ENCODE data around the gene RTP2. TPM values are rescaled to one million over a fixed set of nuclear protein-coding genes. Genes with fewer than 3 reads are reported as not detected.

The RTP2 gene, protein sequence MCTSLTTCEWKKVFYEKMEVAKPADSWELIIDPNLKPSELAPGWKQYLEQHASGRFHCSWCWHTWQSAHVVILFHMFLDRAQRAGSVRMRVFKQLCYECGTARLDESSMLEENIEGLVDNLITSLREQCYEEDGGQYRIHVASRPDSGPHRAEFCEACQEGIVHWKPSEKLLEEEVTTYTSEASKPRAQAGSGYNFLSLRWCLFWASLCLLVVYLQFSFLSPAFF
- not detected for total RNA-seq

DNA sequence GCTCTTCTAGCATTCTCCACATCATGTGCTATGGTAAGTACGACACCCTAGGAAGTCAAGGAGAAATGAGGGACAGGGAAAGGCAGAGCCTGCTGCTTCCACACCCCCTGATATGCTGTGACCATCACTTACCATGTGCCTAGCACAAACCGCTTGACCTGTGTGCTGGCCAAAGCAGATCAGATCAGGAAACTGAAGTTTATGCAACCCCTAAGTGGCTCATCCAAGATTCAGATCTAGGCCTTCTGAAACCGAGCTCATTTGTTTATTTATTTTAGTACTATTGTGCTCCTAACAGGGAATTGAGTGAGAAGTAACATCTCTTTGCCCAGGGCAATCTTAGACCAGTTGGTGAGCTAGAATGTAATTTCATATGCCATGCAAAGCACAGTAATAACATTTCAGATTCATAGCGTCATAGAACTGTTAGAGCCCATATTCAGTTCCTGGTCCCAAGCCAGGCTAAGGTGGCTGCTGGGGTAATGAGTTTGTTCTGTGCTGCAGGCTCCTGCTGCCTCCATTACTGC is at the start of gene RTP2:
RTP2 (minus strand) TSS at position 51 of the 527 bp plus-strand sequence. CDS start 429 bp downstream, outside the sequence.
- DNase-seq: no peak
- no peaks in the 10 kb centered on the region for H3K27me3 Mint-ChIP-seq (ENCODE audit: low read depth)
- H3K4me1 Mint-ChIP-seq (ENCODE audit: low read depth): no peaks in the 10 kb centered on the region
- no peaks in the 10 kb centered on the region for H3K9me3 Mint-ChIP-seq
- H3K4me3 Mint-ChIP-seq: no peak within 1 kb of the TSS
- CTCF ChIA-PET: interaction anchor here (1.8 to 7.6 kb wide), 4 partner anchors 12 to 383 kb away, joined by 8 to 33 read pairs (median 16); no protein-coding TSS in a partner anchor
- intact Hi-C loops (cut with micrococcal nuclease): no loop called here
- H3K36me3 Mint-ChIP-seq (ENCODE audit: low read depth): no peaks in the 10 kb centered on the region
- H3K27ac Mint-ChIP-seq: no peak within 1 kb of the TSS

DNA sequence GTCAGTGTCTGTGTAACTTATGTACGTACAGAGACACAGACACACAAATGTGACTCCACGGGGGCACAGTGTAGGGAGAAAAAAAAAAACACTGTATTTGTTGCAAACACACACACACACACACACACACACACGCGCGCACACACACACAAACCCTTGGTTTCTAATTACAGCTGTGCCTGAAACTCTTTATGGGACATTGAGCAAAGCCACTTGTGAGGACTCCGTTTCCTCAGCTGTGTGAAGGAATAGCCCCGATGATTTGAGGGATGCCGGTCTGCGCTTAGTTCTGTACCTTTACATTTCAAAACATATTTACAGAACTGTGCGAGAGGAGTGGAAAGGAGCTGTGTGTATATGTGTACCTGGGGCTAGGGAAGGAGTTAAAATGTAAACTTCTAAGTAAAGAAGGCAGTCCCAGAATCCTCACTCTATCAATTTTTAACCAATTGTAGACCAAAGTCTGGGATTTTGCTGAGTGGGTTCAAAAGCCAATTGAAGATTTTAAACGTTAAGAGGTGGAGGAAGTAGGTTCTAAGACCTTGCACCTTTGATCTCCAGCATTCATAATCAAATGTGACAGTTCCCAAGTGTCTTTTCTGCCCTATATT is 48.3 kb upstream of the RTP2 start:
- DNase-seq: peak; percentile 22
- Mint-ChIP-seq H3K27ac (no peak overlapping the region), H3K27me3 (ENCODE audit: low read depth) (no peaks in the 10 kb centered on the region), H3K4me3 (no peak overlapping the region), H3K4me1 (ENCODE audit: low read depth) (peaks cover 47% of the 10 kb centered on the region), H3K9me3 (no peaks in the 10 kb centered on the region), H3K36me3 (ENCODE audit: low read depth) (no peaks in the 10 kb centered on the region)
- intact Hi-C loops (cut with micrococcal nuclease): no loop called here
- CTCF ChIA-PET: interaction anchor here (0.6 to 4.4 kb wide), 5 partner anchors 12 to 899 kb away, joined by 3 to 39 read pairs (median 4); no protein-coding TSS in a partner anchor

DNA sequence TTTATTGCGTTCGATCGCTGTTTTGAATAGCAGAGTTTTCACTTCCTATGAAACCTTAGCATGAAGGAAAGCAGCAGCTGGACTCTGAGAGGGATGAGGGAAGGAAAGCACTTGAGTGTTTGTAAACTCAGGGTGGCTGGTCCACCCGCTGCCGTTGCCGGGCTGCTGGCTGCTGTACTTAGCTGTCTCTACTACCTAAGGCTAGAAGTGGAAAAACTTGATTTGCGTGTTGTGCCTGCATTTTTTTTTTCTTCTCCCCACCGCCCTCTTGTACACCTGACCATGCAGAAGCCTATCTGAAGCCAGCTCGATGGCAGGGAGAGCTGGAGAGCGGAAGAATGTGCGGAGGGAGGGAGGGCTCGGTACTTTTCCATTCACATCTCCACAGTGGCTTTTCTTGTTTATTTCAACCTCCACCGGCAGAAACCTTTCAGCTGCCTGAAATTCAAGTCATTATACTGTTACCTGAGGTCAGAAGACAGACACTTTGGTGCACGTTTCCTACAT is 47.7 kb upstream of the RTP2 start:
- H3K27me3 Mint-ChIP-seq (ENCODE audit: low read depth): no peaks in the 10 kb centered on the region
- no peaks in the 10 kb centered on the region for H3K9me3 Mint-ChIP-seq
- CTCF ChIA-PET: interaction anchor here (0.5 to 5.3 kb wide), 9 partner anchors 11 to 1203 kb away, joined by 3 to 40 read pairs (median 3); no protein-coding TSS in a partner anchor
- intact Hi-C loops (cut with micrococcal nuclease): no loop called here
- peaks cover 47% of the 10 kb centered on the region for H3K4me1 Mint-ChIP-seq (ENCODE audit: low read depth)
- H3K4me3 Mint-ChIP-seq: no peak overlapping the region
- H3K36me3 Mint-ChIP-seq (ENCODE audit: low read depth): no peaks in the 10 kb centered on the region
- no peak overlapping the region for H3K27ac Mint-ChIP-seq
- no peak for DNase-seq

DNA sequence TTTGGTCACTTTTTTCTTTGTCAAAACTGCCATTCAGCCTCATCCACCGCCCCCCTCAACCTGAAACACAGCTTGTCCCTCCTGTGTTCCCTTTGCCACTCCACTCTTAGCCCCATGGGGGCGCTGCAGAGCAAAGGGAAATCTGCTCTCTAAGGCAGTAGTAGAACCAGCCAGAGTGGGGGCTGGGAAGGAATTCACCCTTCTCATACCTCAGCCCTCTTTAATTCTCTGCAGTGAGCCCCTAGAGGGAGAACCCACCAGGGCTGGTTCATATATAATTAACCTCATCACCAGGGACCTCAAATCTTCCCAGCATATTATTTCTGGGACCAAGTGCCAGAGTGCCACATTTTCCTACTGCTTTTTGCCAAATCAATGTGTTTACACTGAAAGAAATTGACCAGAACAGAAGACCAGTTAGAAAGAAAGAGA is 45.7 kb upstream of the RTP2 start:
- Mint-ChIP-seq H3K9me3 (no peaks in the 10 kb centered on the region), H3K27ac (peak overlapping the region; percentile 97), H3K4me1 (ENCODE audit: low read depth) (peaks cover 47% of the 10 kb centered on the region), H3K4me3 (no peak overlapping the region), H3K27me3 (ENCODE audit: low read depth) (no peaks in the 10 kb centered on the region), H3K36me3 (ENCODE audit: low read depth) (peaks cover 14% of the 10 kb centered on the region)
- CTCF ChIA-PET: interaction anchor here (0.6 to 5.3 kb wide), 21 partner anchors 9 to 575 kb away, joined by 3 to 40 read pairs (median 4); no protein-coding TSS in a partner anchor
- DNase-seq: peak; percentile 97
- intact Hi-C loops (cut with micrococcal nuclease): loop anchor here (1.0 to 10.0 kb wide), 7 partner anchors 8 to 1813 kb away; partner anchors contain the start of gene TRA2B

DNA sequence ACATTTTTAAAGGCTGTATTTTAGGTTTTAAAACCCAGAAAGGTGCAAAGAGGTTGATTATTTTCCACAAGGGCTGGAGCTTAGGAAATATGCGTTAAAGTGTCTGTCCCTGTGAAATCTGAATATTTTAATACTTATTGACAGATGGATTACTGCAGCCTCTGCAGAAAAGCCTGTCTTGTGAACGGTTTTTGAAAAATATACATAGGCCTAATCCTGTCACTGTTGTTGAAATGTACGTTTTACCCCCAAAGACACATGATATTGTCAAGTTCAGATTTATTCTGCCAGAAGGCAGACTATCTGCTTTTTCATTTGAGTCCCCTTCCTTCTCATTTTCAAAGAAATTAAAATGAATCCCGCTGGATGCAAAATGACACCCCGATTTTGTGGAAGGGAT is 45.1 kb upstream of the RTP2 start:
- no peaks in the 10 kb centered on the region for H3K27me3 Mint-ChIP-seq (ENCODE audit: low read depth)
- H3K36me3 Mint-ChIP-seq (ENCODE audit: low read depth): peaks cover 15% of the 10 kb centered on the region
- CTCF ChIA-PET: interaction anchor here (0.6 to 5.3 kb wide), 23 partner anchors 9 to 1207 kb away, joined by 3 to 40 read pairs (median 5); no protein-coding TSS in a partner anchor
- DNase-seq: no peak
- H3K4me3 Mint-ChIP-seq: peak overlapping the region; percentile 86
- H3K27ac Mint-ChIP-seq: peak overlapping the region; percentile 97
- no peaks in the 10 kb centered on the region for H3K9me3 Mint-ChIP-seq
- H3K4me1 Mint-ChIP-seq (ENCODE audit: low read depth): peaks cover 47% of the 10 kb centered on the region
- intact Hi-C loops (cut with micrococcal nuclease): loop anchor here (1.0 to 10.0 kb wide), 5 partner anchors 23 to 1813 kb away; partner anchors contain the start of gene TRA2B

DNA sequence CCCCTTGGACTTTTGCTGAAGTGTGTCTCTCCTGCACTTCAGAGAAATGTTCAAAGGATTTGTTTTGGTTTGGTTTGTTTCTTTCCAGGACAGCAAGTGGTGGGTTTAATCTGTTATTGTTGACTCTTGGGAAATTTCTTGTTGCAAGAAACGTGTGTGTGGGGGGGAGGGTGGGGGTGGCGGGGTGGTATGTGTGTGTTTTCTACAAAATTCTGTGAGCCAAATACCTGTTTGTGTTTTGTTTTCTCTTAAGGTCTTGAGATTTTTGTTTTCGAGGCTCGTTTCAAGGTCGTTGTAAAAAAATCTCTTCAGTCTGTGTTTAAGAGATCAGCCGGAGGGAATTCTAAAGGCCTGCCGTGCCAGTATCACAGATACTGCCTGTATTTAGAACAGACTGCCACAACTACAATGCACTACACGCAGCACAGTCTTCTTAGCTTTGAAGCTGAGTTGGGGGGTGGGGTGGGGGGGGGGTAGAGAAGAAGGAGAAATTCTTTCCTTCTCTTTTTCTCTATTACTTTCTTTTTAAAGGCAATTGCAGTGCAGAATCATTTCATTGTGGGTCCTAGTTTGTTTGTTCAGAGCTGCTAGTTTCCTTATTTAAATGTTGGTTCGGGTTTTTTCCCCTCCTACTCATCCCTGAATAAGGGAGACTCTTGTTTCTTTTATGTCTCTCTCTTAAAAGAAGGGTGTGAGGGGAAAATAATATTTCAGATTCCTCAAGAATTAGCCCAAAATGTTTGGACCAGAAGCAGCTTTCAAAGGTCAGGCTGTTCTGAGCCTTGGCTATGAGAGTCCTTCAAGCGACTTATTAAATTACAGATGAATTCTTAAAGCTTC is 44.3 kb upstream of the RTP2 start:
- Mint-ChIP-seq H3K4me1 (ENCODE audit: low read depth) (peaks cover 53% of the 10 kb centered on the region), H3K9me3 (no peaks in the 10 kb centered on the region), H3K27ac (peak overlapping the region; percentile 97), H3K36me3 (ENCODE audit: low read depth) (peaks cover 20% of the 10 kb centered on the region), H3K4me3 (peak overlapping the region; percentile 86), H3K27me3 (ENCODE audit: low read depth) (no peaks in the 10 kb centered on the region)
- intact Hi-C loops (cut with micrococcal nuclease): loop anchor here (1.0 to 10.0 kb wide), 6 partner anchors 24 to 1812 kb away; partner anchors contain the start of gene TRA2B
- peak; percentile 39 for DNase-seq
- CTCF ChIA-PET: interaction anchor here (0.6 to 5.3 kb wide), 20 partner anchors 8 to 1208 kb away, joined by 3 to 40 read pairs (median 5); no protein-coding TSS in a partner anchor

DNA sequence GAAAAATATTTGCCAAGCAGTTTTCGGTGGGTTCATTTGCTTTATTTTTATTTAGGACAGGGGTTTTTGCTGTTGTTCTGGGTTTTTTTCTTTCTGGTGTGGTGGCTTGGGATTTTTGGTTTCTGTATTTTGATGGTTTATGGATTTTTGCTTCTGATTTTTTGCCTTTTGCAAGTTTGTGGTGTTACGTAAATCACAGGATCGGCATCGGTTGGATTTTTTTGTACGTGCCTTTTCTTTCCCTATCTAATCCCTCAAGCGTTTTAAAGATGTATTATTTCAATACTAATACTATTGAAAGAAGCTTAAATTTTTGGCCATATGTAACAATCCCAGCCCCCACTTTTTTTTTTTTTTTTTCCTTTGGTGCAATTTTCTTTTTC is 43.7 kb upstream of the RTP2 start:
- no peaks in the 10 kb centered on the region for H3K9me3 Mint-ChIP-seq
- DNase-seq: no peak
- peaks cover 26% of the 10 kb centered on the region for H3K36me3 Mint-ChIP-seq (ENCODE audit: low read depth)
- peak overlapping the region; percentile 97 for H3K27ac Mint-ChIP-seq
- H3K27me3 Mint-ChIP-seq (ENCODE audit: low read depth): no peaks in the 10 kb centered on the region
- CTCF ChIA-PET: interaction anchor here (0.6 to 5.3 kb wide), 12 partner anchors 7 to 1209 kb away, joined by 3 to 40 read pairs (median 6); no protein-coding TSS in a partner anchor
- intact Hi-C loops (cut with micrococcal nuclease): loop anchor here (1.0 to 10.0 kb wide), 3 partner anchors 54 to 1811 kb away; partner anchors contain the start of gene TRA2B
- H3K4me3 Mint-ChIP-seq: peak overlapping the region; percentile 86
- peaks cover 48% of the 10 kb centered on the region for H3K4me1 Mint-ChIP-seq (ENCODE audit: low read depth)

DNA sequence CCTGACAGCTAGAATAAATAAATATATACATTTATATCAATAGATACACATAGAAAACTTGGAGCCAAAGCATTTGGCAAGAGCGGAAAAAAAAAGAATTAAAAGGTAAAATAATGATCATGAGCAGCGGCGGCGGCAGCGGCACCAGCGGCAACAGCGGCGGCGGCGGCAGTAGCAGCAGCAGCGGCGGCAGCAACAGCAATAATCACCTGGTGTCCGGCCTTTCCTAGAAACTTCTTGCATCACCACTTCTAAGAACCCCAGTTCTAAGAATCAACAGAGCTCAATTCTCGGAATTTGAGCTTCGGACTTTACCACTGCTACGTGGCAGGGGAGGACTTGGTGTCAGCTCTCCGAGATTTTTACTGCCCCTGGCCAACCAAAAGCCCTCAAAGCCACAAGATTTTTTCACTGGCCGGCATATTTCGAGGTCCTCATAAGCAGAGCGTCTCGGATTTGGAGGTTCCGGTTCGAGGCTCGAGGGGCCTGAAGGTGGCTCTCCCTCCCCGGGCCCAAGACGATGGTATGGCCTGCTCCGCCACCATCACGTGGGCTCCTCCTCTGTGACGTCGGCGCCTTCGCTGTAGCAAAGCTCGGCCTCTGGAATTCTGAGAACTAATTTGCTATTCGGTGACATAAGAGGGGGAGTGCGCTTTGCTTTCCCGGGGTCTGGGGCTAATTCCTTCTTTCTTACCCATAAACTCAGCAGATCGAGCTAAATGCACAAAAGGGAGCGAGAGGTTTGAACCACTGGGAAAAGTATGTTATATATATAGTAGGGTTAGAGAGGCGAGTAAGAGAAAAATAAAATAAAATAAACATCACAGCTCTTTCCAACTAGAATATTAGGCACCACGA is 43.1 kb upstream of the RTP2 start, which contains the start of gene BCL6:
BCL6 (minus strand) TSS at position 268 of the 858 bp plus-strand sequence. CDS start 11,775 bp downstream, outside the sequence.
- intact Hi-C loops (cut with micrococcal nuclease): loop anchor here (1.0 to 10.0 kb wide), 12 partner anchors 55 to 1811 kb away; partner anchors contain the start of gene TRA2B
- peak; percentile 92 for DNase-seq
- no peaks in the 10 kb centered on the region for H3K27me3 Mint-ChIP-seq (ENCODE audit: low read depth)
- peak within 1 kb of the TSS; percentile 97 for H3K27ac Mint-ChIP-seq
- H3K9me3 Mint-ChIP-seq: no peaks in the 10 kb centered on the region
- peaks cover 27% of the 10 kb centered on the region for H3K36me3 Mint-ChIP-seq (ENCODE audit: low read depth)
- H3K4me3 Mint-ChIP-seq: peak within 1 kb of the TSS; percentile 86
- H3K4me1 Mint-ChIP-seq (ENCODE audit: low read depth): peaks cover 46% of the 10 kb centered on the region
- CTCF ChIA-PET: interaction anchor here (0.6 to 5.3 kb wide), 15 partner anchors 25 to 1210 kb away, joined by 3 to 40 read pairs (median 4); no protein-coding TSS in a partner anchor

DNA sequence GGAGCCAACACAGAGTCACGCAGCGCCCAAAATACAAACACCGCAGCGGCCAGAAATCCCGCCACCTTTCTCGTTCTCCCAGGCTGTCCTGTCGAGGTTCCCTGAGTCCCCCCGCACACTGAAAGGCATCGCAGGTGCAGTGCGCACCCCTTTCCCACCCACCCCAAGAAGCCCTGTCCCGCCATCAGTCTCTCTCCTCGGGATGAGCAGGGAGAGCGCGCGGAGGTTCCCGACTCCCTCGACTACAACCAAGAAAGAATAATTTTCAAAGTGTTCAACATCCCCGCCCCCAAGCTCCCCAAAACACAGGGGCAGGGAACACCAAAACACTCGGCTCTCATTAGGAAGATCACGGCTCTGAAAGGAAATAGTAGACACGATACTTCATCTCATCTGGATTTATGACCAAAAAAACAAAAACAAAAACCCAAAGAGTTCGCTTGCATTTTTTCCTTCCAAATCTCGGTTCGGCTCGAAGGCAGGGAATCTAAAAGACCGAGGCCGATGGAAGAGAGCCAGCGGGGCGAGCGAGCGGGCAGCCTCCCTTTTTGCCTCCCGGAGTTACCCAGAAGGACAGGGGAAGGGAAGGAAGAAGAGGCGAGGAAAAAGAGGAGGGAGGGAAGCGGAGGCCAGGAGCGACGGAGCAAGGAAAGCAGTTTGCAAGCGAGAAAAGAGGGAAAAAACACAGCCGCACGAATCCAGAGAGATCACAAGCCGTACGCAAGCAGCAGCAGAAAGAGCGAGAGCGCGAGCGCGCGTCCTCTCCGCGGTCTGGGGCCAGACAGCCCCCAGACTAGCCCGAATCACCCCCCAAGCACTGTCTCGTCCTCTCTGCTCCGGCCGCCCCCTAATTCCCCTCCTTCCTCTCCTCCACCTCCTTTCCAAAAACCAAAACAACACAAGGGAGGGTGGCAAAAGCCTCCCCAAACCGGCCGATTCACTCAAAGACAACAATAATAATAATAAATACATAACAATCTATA is 42.1 kb upstream of the RTP2 start:
- peaks cover 30% of the 10 kb centered on the region for H3K36me3 Mint-ChIP-seq (ENCODE audit: low read depth)
- no peaks in the 10 kb centered on the region for H3K9me3 Mint-ChIP-seq
- CTCF ChIA-PET: interaction anchor here (0.6 to 5.3 kb wide), 11 partner anchors 26 to 1209 kb away, joined by 3 to 40 read pairs (median 8); no protein-coding TSS in a partner anchor
- H3K27ac Mint-ChIP-seq: peak overlapping the region; percentile 97
- DNase-seq: peak; percentile 49
- peak overlapping the region; percentile 86 for H3K4me3 Mint-ChIP-seq
- peaks cover 41% of the 10 kb centered on the region for H3K4me1 Mint-ChIP-seq (ENCODE audit: low read depth)
- no peaks in the 10 kb centered on the region for H3K27me3 Mint-ChIP-seq (ENCODE audit: low read depth)
- intact Hi-C loops (cut with micrococcal nuclease): loop anchor here (1.0 to 10.0 kb wide), 14 partner anchors 63 to 1810 kb away; partner anchors contain the start of gene TRA2B

Measured in activated naive CD4-positive, alpha-beta T cell treated with anti-CD3 and anti-CD28 coated beads for 36 hours (primary cell).